HPDE6-E6E7 (cell line): ENCODE results near the gene IFNA4.
"Not testable (repeated sequence)": the region's sequence is repeated elsewhere in the genome, so short reads cannot be mapped to it uniquely, and the experiment has no call there.

ENCODE experiments used
- DNase-seq: peaks from one replicate; pipeline ENCODE4 v3.0.0; 2011; ENCODE audit warnings: missing footprints; ENCODE audit errors: extremely low spot score

Gene IFNA4

GRCh38 chr9:21187487-21187886, at the start of gene IFNA4:
Gene IFNA4, minus strand, starts transcription at chr9:21187587. Its CDS starts 56 bp downstream, at chr9:21187531.
- DNase-seq, result not testable (repeated sequence)

GRCh38 chr9:21236360-21236714, 49.0 kb upstream of the IFNA4 start:
- DNase-seq, result not testable (repeated sequence)

GRCh38 chr9:21235468-21236359, 48.3 kb upstream of the IFNA4 start:
- DNase-seq, result not testable (repeated sequence)

- DNase-seq, result no peak
Observed at GRCh38 chr9:21234153-21234687, 46.8 kb upstream of the IFNA4 start.

- no peak for DNase-seq
Observed at GRCh38 chr9:21233258-21233657, 45.9 kb upstream of the IFNA4 start.

- no peak for DNase-seq
Observed at GRCh38 chr9:21228122-21228521, 40.7 kb upstream of the IFNA4 start, which contains the start of gene IFNA17. Gene IFNA17, minus strand, starts transcription at chr9:21228222. Its CDS starts 49 bp downstream, at chr9:21228173.

- DNase-seq, result not testable (repeated sequence)
Observed at GRCh38 chr9:21217211-21217610, 29.8 kb upstream of the IFNA4 start, which contains the start of gene IFNA16. Gene IFNA16, minus strand, starts transcription at chr9:21217311. Its CDS starts 6 bp downstream, at chr9:21217305.

GRCh38 chr9:21213411-21214326, 26.3 kb upstream of the IFNA4 start:
- DNase-seq, result not testable (repeated sequence)

- not testable (repeated sequence) for DNase-seq
Observed at GRCh38 chr9:21212160-21212559, 24.8 kb upstream of the IFNA4 start.

GRCh38 chr9:21210782-21211181, 23.4 kb upstream of the IFNA4 start:
- not testable (repeated sequence) for DNase-seq

- DNase-seq, result no peak
Observed at GRCh38 chr9:21210311-21210710, 22.9 kb upstream of the IFNA4 start.

GRCh38 chr9:21207043-21207442, 19.7 kb upstream of the IFNA4 start, which contains the start of gene IFNA10:
Gene IFNA10, minus strand, starts transcription at chr9:21207143. Its CDS starts 46 bp downstream, at chr9:21207097.
- DNase-seq, result not testable (repeated sequence)

- DNase-seq, result no peak
Observed at GRCh38 chr9:21205204-21205603, 17.8 kb upstream of the IFNA4 start.

GRCh38 chr9:21202105-21202504, 14.7 kb upstream of the IFNA4 start, which contains the start of gene IFNA7:
Gene IFNA7, minus strand, starts transcription at chr9:21202205. Its CDS starts 40 bp downstream, at chr9:21202165.
- not testable (repeated sequence) for DNase-seq

GRCh38 chr9:21194867-21195776, 7.7 kb upstream of the IFNA4 start:
- DNase-seq, result not testable (repeated sequence)

GRCh38 chr9:21182810-21183736, 4.3 kb downstream of the IFNA4 start:
- not testable (repeated sequence) for DNase-seq

GRCh38 chr9:21174671-21175070, 12.7 kb downstream of the IFNA4 start:
- peak; percentile 11 for DNase-seq

GRCh38 chr9:21172156-21172555, 15.2 kb downstream of the IFNA4 start:
- DNase-seq, result no peak

- DNase-seq, result no peak
Observed at GRCh38 chr9:21171351-21171750, 16.0 kb downstream of the IFNA4 start.
